NCI-H146 (cell line): ENCODE results near the gene LOXL3.
A peak's percentile ranks its signal among the peaks of the same experiment; 100 is the strongest.
"Not testable (repeated sequence)": the region's sequence is repeated elsewhere in the genome, so short reads cannot be mapped to it uniquely, and the experiment has no call there.

Experiments used
- DNase-seq: peaks from one replicate; lab custom pipeline; 2025; lab: John Stamatoyannopoulos, UW

The LOXL3 gene

GRCh38 chr2:74489906-74490305 lies 63.8 kb downstream of the LOXL3 start:
- DNase-seq = no peak

GRCh38 chr2:74488643-74489481 lies 64.9 kb downstream of the LOXL3 start:
- no peak for DNase-seq

- no peak for DNase-seq
Observed at GRCh38 chr2:74486141-74486540, 67.6 kb downstream of the LOXL3 start.

- DNase-seq = not testable (repeated sequence)
Observed at GRCh38 chr2:74483675-74484164, 70.0 kb downstream of the LOXL3 start.

- DNase-seq = peak; percentile 95
Observed at GRCh38 chr2:74482801-74483674, 70.7 kb downstream of the LOXL3 start, which contains the start of the genes CCDC142 and TTC31. Gene CCDC142 (minus strand): TSS chr2:74482998. CDS start chr2:74482837, 161 bp downstream. Gene TTC31 (plus strand): TSS chr2:74483081. CDS start chr2:74483096, 15 bp downstream.
